ENCODE data around the gene EYA2. TPM values are rescaled to one million over a fixed set of nuclear protein-coding genes. Genes with fewer than 3 reads are reported as not detected.

The EYA2 gene
- total and polyA plus RNA-seq, 2 donors (not counting 1 experiment from before 2014, with no cell fraction given): 1.1 to 2.8 TPM

DNA sequence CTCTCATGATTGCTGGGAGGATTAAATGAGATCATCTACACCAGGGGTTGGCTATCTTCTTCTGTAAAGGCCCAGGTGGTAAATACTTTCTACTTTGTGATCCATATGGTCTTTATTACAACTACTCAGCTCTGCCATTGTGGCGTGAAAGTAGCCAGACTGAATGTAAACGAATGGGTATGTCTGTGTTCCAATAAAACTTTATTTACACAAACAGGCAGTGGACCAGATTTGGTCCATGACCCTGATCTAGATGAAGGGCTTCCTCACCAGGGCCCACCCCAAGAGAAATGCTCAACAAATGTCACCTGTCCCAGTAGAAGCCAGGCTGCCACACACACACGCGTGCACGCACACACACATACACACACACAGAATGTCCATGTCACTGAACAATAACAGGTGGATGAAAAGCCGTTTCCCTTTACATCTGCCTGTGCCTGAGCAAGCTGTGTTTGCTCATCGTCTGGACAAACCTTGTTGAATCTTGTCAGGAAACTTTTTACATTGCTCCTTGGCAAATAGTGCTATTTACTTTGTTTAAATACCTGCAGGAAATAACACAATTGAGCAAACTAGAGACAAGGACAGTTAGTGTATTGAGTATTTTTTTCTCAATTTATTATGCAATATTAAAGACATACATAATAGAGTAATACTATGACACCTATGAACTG lies 114.3 kb downstream of the EYA2 start:
- no peak overlapping the region for H3K4me2 ChIP-seq (replicated peaks; ENCODE audit: low read depth, low read length, poor library complexity, severe bottlenecking)
- no peak overlapping the region for H3K4me3 ChIP-seq (ENCODE audit: control extremely low read depth in 1 of 5, extremely low read depth in 1 of 5, insufficient read depth in 1 of 5, low read depth in 2 of 5, low read length in 4 of 5)
- TF ChIP-seq EZH2 (IDR thresholded peaks at IDR 0.05; ENCODE audit: borderline replicate concordance, insufficient read depth, low read depth, low read length, poor library complexity, severe bottlenecking): no peak
- TF ChIP-seq, protein P1, sequence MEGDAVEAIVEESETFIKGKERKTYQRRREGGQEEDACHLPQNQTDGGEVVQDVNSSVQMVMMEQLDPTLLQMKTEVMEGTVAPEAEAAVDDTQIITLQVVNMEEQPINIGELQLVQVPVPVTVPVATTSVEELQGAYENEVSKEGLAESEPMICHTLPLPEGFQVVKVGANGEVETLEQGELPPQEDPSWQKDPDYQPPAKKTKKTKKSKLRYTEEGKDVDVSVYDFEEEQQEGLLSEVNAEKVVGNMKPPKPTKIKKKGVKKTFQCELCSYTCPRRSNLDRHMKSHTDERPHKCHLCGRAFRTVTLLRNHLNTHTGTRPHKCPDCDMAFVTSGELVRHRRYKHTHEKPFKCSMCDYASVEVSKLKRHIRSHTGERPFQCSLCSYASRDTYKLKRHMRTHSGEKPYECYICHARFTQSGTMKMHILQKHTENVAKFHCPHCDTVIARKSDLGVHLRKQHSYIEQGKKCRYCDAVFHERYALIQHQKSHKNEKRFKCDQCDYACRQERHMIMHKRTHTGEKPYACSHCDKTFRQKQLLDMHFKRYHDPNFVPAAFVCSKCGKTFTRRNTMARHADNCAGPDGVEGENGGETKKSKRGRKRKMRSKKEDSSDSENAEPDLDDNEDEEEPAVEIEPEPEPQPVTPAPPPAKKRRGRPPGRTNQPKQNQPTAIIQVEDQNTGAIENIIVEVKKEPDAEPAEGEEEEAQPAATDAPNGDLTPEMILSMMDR (IDR thresholded peaks at IDR 0.05): no peak
- H3K27me3 ChIP-seq (replicated peaks in 1 of 4; ENCODE audit: control extremely low read depth in 1 of 4, control insufficient read depth in 3 of 4, insufficient read depth in 4 of 4, low read length in 3 of 4): peaks cover 0 to 3% (median 0%) of the 10 kb centered on the region in 4 experiments
- no peak overlapping the region for H3K9ac ChIP-seq (ENCODE audit: low read length)
- H3K27ac ChIP-seq (ENCODE audit: low read length in 2 of 2): no peak overlapping the region
- H3K4me1 ChIP-seq (ENCODE audit: control insufficient read depth in 2 of 2, insufficient read depth in 2 of 2, low read length in 2 of 2): no peaks in the 10 kb centered on the region
- no peaks in the 10 kb centered on the region for H4K20me1 ChIP-seq (ENCODE audit: control insufficient read depth, insufficient read depth, low read length, poor library complexity, severe bottlenecking)
- no peaks in the 10 kb centered on the region for H3K4me1 Mint-ChIP-seq
- WGBS (ENCODE audit: insufficient coverage): 92% methylated on average over 5 of the region's 7 CpGs
- no peaks in the 10 kb centered on the region for H3K36me3 ChIP-seq (replicated peaks in 1 of 2; ENCODE audit: control extremely low read depth in 1 of 2, control insufficient read depth in 1 of 2, extremely low read depth in 1 of 2, insufficient read depth in 2 of 2, low read length in 1 of 2)
- H3K9me3 Mint-ChIP-seq (ENCODE audit: insufficient read depth): peaks cover 6% of the 10 kb centered on the region
- H3K79me2 ChIP-seq (ENCODE audit: control insufficient read depth, insufficient read depth, low read length): no peaks in the 10 kb centered on the region
- H3K27me3 Mint-ChIP-seq: peaks cover 43% of the 10 kb centered on the region
- peaks cover 0 to 11% (median 0%) of the 10 kb centered on the region in 3 donors for H3K9me3 ChIP-seq (ENCODE audit: control extremely low read depth in 1 of 3, control insufficient read depth in 2 of 3, insufficient read depth in 1 of 3, low read length in 2 of 3)
- no peak overlapping the region for H3K4me3 Mint-ChIP-seq
- H3K27ac Mint-ChIP-seq: no peak overlapping the region
- intact Hi-C loops (cut with micrococcal nuclease): no loop called here
- ATAC-seq (ENCODE audit: low read depth) (no peak), DNase-seq (no peak)
- ChIA-PET CTCF (no interaction called here), POLR2A (no interaction called here)
- no peak overlapping the region for H2AFZ ChIP-seq (ENCODE audit: insufficient read depth, low read depth, low read length, poor library complexity, severe bottlenecking)

DNA sequence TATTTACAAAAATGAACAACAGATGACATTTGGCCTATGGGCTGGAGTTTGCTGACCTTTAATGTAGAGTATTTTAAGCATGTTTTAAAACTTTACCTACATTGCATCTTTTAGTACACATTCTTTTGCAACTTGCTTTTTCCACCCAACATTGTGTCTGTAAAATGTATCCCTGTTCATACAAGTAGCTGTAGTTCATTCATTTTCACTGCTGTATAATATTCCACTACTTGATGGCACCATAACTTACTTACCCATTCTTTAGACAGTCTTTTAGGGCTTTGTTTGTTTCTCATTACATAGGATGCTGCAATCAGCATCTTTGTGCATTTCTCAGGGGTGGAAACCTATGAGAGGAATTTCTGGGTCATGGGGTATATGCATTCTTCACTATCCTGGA lies 115.1 kb downstream of the EYA2 start:
- POLR2A ChIA-PET: no interaction called here
- H3K9me3 Mint-ChIP-seq (ENCODE audit: insufficient read depth): no peaks in the 10 kb centered on the region
- intact Hi-C loops (cut with micrococcal nuclease): no loop called here

More for the DNA sequence above, 115.1 kb downstream of the EYA2 start:
- H3K4me1 Mint-ChIP-seq: no peaks in the 10 kb centered on the region
- Histone ChIP-seq H3K4me2 (replicated peaks; ENCODE audit: low read depth, low read length, poor library complexity, severe bottlenecking) (no peak overlapping the region), H3K4me1 (ENCODE audit: control insufficient read depth in 2 of 2, insufficient read depth in 2 of 2, low read length in 2 of 2) (no peaks in the 10 kb centered on the region), H3K4me3 (ENCODE audit: control extremely low read depth in 1 of 5, extremely low read depth in 1 of 5, insufficient read depth in 1 of 5, low read depth in 2 of 5, low read length in 4 of 5) (no peak overlapping the region), H4K20me1 (ENCODE audit: control insufficient read depth, insufficient read depth, low read length, poor library complexity, severe bottlenecking) (no peaks in the 10 kb centered on the region), H3K9me3 (ENCODE audit: control extremely low read depth in 1 of 3, control insufficient read depth in 2 of 3, insufficient read depth in 1 of 3, low read length in 2 of 3) (peaks cover 0 to 11% (median 0%) of the 10 kb centered on the region in 3 donors), H3K79me2 (ENCODE audit: control insufficient read depth, insufficient read depth, low read length) (no peaks in the 10 kb centered on the region), H2AFZ (ENCODE audit: insufficient read depth, low read depth, low read length, poor library complexity, severe bottlenecking) (no peak overlapping the region), H3K27me3 (replicated peaks in 1 of 4; ENCODE audit: control extremely low read depth in 1 of 4, control insufficient read depth in 3 of 4, insufficient read depth in 4 of 4, low read length in 3 of 4) (peaks cover 0 to 3% (median 0%) of the 10 kb centered on the region in 4 experiments), H3K36me3 (replicated peaks in 1 of 2; ENCODE audit: control extremely low read depth in 1 of 2, control insufficient read depth in 1 of 2, extremely low read depth in 1 of 2, insufficient read depth in 2 of 2, low read length in 1 of 2) (no peaks in the 10 kb centered on the region), H3K27ac (ENCODE audit: low read length in 2 of 2) (no peak overlapping the region), H3K9ac (ENCODE audit: low read length) (no peak overlapping the region)
- no peak overlapping the region for H3K4me3 Mint-ChIP-seq
- CTCF ChIA-PET: no interaction called here
- no peak for TF ChIP-seq EZH2 (IDR thresholded peaks at IDR 0.05; ENCODE audit: borderline replicate concordance, insufficient read depth, low read depth, low read length, poor library complexity, severe bottlenecking)
- TF ChIP-seq, protein P1 (IDR thresholded peaks at IDR 0.05): no peak
- DNase-seq (no peak), ATAC-seq (ENCODE audit: low read depth) (no peak)
- H3K27ac Mint-ChIP-seq: no peak overlapping the region
- H3K27me3 Mint-ChIP-seq: peaks cover 39% of the 10 kb centered on the region

All from B cell (primary cell).